Measurements from ENCODE around the gene NRAP. TPM values are rescaled to one million over a fixed set of nuclear protein-coding genes. Genes with fewer than 3 reads are reported as not detected.

Gene NRAP
- total RNA-seq, 1 donor from 2014 or later, result 27.1 TPM

GRCh38 chr10:113647812-113648211, 16.0 kb downstream of the NRAP start:
- peak overlapping the region in 1 of 3 donors; percentile 15 for H3K9ac ChIP-seq (ENCODE audit: low read depth in 1 of 3, low read length in 3 of 3)
- peaks cover 55 to 67% (median 62%) of the 10 kb centered on the region in 3 donors for H3K36me3 ChIP-seq (ENCODE audit: control insufficient read depth in 3 of 3, insufficient read depth in 3 of 3, low read length in 3 of 3)
- H3K27ac ChIP-seq (ENCODE audit: low read depth, low read length), result peak overlapping the region; percentile 80
- H3K27me3 ChIP-seq (ENCODE audit: control insufficient read depth in 3 of 3, insufficient read depth in 3 of 3, low read length in 3 of 3), result no peaks in the 10 kb centered on the region
- H3K4me1 ChIP-seq (ENCODE audit: control insufficient read depth in 3 of 3, insufficient read depth in 3 of 3, low read length in 3 of 3), result peaks cover 58 to 78% (median 74%) of the 10 kb centered on the region in 3 donors
- peak overlapping the region in 1 of 3 donors; percentile 8 for H3K4me3 ChIP-seq (ENCODE audit: low read length in 3 of 3)
- no peaks in the 10 kb centered on the region for H3K9me3 ChIP-seq (ENCODE audit: control insufficient read depth in 3 of 3, low read length in 3 of 3)

GRCh38 chr10:113646336-113647201, 17.3 kb downstream of the NRAP start:
- Histone ChIP-seq H3K9ac (ENCODE audit: low read depth in 1 of 3, low read length in 3 of 3) (no peak overlapping the region), H3K27me3 (ENCODE audit: control insufficient read depth in 3 of 3, insufficient read depth in 3 of 3, low read length in 3 of 3) (no peaks in the 10 kb centered on the region), H3K4me3 (ENCODE audit: low read length in 3 of 3) (peak overlapping the region in 1 of 3 donors; percentile 7), H3K4me1 (ENCODE audit: control insufficient read depth in 3 of 3, insufficient read depth in 3 of 3, low read length in 3 of 3) (peaks cover 62 to 77% (median 73%) of the 10 kb centered on the region in 3 donors), H3K27ac (ENCODE audit: low read depth, low read length) (peak overlapping the region; percentile 80), H3K36me3 (ENCODE audit: control insufficient read depth in 3 of 3, insufficient read depth in 3 of 3, low read length in 3 of 3) (peaks cover 54 to 69% (median 61%) of the 10 kb centered on the region in 3 donors), H3K9me3 (ENCODE audit: control insufficient read depth in 3 of 3, low read length in 3 of 3) (no peaks in the 10 kb centered on the region)

DNA sequence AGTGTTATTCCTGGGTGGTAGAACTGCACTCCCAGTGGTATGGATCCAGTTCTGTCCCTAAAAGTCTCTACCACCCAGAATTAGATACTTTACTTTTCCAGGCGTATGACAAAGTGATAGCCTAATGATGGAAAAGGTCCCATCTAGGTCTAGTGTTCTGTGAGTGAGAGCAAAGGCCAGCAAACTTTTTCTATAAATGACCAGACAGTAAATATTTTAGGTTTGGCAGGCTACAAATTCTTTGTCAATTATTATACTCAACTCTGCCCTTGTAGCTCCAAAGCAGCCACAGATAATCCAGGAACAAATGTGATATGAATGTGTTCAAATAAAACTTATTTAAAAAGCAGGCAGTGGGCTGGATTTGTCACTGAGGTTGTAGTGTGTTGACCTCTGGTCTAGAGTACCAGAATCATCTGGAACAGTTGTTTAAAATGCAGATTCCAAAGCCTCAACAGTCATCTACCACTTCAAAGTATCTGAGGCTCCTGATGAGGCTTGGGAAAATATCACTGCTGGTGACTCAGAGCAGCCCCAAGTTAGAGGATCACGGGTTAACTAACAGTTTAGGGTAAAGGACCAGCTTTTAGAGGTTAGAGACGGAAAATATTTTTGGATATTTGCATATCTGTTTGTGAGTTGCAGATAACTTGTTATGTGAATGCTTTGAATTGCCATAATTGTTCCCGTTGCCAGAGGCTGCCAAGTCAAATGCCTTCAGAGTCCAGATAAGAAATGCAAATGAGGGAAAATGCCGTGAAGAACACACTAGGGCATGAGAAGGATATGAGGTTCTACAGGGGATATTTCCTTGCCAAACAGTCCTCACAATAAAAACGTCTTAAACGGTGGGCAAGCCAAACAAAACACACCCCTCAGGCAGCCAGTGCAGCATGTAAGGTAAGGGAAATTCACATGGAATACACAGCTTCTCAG, 19.4 kb downstream of the NRAP start:
- Histone ChIP-seq H3K27ac (ENCODE audit: low read depth, low read length) (peak overlapping the region; percentile 80), H3K9ac (ENCODE audit: low read depth in 1 of 3, low read length in 3 of 3) (no peak overlapping the region), H3K9me3 (ENCODE audit: control insufficient read depth in 3 of 3, low read length in 3 of 3) (no peaks in the 10 kb centered on the region), H3K27me3 (ENCODE audit: control insufficient read depth in 3 of 3, insufficient read depth in 3 of 3, low read length in 3 of 3) (no peaks in the 10 kb centered on the region), H3K4me3 (ENCODE audit: low read length in 3 of 3) (no peak overlapping the region), H3K4me1 (ENCODE audit: control insufficient read depth in 3 of 3, insufficient read depth in 3 of 3, low read length in 3 of 3) (peaks cover 51 to 63% (median 54%) of the 10 kb centered on the region in 3 donors), H3K36me3 (ENCODE audit: control insufficient read depth in 3 of 3, insufficient read depth in 3 of 3, low read length in 3 of 3) (peaks cover 41 to 60% (median 50%) of the 10 kb centered on the region in 3 donors)

DNA sequence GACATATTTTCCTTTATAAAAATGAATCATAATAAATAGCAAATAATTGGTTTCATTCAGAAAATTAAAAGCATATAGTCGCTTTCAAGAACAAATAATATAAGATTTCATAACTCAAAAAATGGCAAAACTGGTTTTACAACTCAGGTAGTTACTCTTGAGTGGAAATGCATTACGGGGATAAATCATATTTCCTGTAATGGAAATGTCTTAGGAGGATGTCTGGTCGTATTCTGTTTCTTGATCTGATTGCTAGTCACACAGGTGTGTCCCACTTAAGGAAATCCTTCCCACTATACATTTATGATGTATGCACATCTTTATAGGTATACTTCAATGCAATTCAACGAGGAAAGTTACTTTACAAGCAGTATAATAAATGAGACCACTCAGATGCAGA, 20.7 kb downstream of the NRAP start:
- Histone ChIP-seq H3K4me1 (ENCODE audit: control insufficient read depth in 3 of 3, insufficient read depth in 3 of 3, low read length in 3 of 3) (peaks cover 41 to 54% (median 47%) of the 10 kb centered on the region in 3 donors), H3K27me3 (ENCODE audit: control insufficient read depth in 3 of 3, insufficient read depth in 3 of 3, low read length in 3 of 3) (no peaks in the 10 kb centered on the region), H3K9me3 (ENCODE audit: control insufficient read depth in 3 of 3, low read length in 3 of 3) (no peaks in the 10 kb centered on the region), H3K9ac (ENCODE audit: low read depth in 1 of 3, low read length in 3 of 3) (no peak overlapping the region), H3K27ac (ENCODE audit: low read depth, low read length) (no peak overlapping the region), H3K36me3 (ENCODE audit: control insufficient read depth in 3 of 3, insufficient read depth in 3 of 3, low read length in 3 of 3) (peaks cover 51 to 69% (median 57%) of the 10 kb centered on the region in 3 donors), H3K4me3 (ENCODE audit: low read length in 3 of 3) (no peak overlapping the region)

- Histone ChIP-seq H3K27me3 (ENCODE audit: control insufficient read depth in 3 of 3, insufficient read depth in 3 of 3, low read length in 3 of 3) (no peaks in the 10 kb centered on the region), H3K27ac (ENCODE audit: low read depth, low read length) (peak overlapping the region; percentile 34), H3K9me3 (ENCODE audit: control insufficient read depth in 3 of 3, low read length in 3 of 3) (no peaks in the 10 kb centered on the region), H3K9ac (ENCODE audit: low read depth in 1 of 3, low read length in 3 of 3) (no peak overlapping the region), H3K4me3 (ENCODE audit: low read length in 3 of 3) (no peak overlapping the region), H3K4me1 (ENCODE audit: control insufficient read depth in 3 of 3, insufficient read depth in 3 of 3, low read length in 3 of 3) (peaks cover 27 to 44% (median 38%) of the 10 kb centered on the region in 3 donors), H3K36me3 (ENCODE audit: control insufficient read depth in 3 of 3, insufficient read depth in 3 of 3, low read length in 3 of 3) (peaks cover 49 to 62% (median 52%) of the 10 kb centered on the region in 3 donors)
Observed at GRCh38 chr10:113641702-113642101, 22.1 kb downstream of the NRAP start.

DNA sequence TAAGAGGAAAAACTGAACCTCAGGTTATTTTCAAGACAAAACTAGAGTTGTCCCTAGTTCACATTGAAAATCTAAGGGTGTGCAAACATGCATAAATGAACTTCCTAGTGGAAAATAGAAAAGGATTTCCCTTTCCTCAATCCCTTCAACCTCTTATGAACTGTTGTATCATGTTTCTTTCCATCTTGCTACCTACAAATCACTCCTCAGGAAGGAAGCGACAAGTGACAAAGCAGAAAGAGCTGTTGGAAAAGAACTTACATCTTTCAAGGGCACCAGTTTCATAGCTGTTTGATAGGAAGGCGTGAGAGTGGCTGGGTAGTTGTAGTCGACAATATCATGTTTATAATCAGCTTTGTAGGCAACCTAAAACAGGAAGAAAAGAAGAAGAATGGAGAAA, 23.9 kb downstream of the NRAP start:
- peaks cover 15 to 45% (median 36%) of the 10 kb centered on the region in 3 donors for H3K4me1 ChIP-seq (ENCODE audit: control insufficient read depth in 3 of 3, insufficient read depth in 3 of 3, low read length in 3 of 3)
- peak overlapping the region; percentile 39 for H3K27ac ChIP-seq (ENCODE audit: low read depth, low read length)
- no peaks in the 10 kb centered on the region for H3K9me3 ChIP-seq (ENCODE audit: control insufficient read depth in 3 of 3, low read length in 3 of 3)
- no peak overlapping the region for H3K9ac ChIP-seq (ENCODE audit: low read depth in 1 of 3, low read length in 3 of 3)
- H3K4me3 ChIP-seq (ENCODE audit: low read length in 3 of 3), result no peak overlapping the region
- peaks cover 49 to 71% (median 51%) of the 10 kb centered on the region in 3 donors for H3K36me3 ChIP-seq (ENCODE audit: control insufficient read depth in 3 of 3, insufficient read depth in 3 of 3, low read length in 3 of 3)
- no peaks in the 10 kb centered on the region for H3K27me3 ChIP-seq (ENCODE audit: control insufficient read depth in 3 of 3, insufficient read depth in 3 of 3, low read length in 3 of 3)

DNA sequence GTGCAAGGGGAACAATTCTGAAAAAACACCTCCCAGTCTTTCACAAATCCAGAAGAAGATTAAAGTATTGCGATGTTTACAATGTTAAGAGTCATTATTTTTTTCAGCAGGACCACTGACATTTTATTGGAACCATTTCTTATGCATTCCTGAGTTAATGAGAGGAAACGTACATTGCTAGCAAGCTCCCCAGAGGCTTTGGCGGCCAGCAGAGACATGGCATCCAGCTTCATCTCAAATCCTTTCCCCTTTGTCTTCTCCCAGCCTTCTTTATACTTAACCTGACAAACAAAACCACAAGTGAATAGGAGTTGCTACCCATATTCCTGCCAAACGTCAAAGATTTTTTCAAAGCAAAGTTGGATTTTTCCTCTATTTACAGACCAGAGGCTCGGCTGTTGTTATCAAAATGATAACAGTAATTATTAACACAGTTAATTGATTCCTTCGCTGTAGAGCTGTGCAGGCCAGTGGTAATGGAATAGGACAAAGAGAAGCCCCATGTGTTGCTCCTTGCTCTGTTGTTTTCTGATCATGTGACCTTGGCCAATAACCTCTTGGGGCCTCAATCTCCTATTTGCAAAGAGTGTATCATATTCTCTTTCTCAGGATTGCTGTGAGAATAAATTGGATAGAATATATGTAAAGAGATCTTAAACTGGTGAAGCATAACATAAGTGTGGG, 32.0 kb downstream of the NRAP start:
- H3K27ac ChIP-seq (ENCODE audit: low read depth, low read length), result no peak overlapping the region
- H3K9me3 ChIP-seq (ENCODE audit: control insufficient read depth in 3 of 3, low read length in 3 of 3), result no peaks in the 10 kb centered on the region
- H3K9ac ChIP-seq (ENCODE audit: low read depth in 1 of 3, low read length in 3 of 3), result no peak overlapping the region
- no peak overlapping the region for H3K4me3 ChIP-seq (ENCODE audit: low read length in 3 of 3)
- H3K27me3 ChIP-seq (ENCODE audit: control insufficient read depth in 3 of 3, insufficient read depth in 3 of 3, low read length in 3 of 3), result no peaks in the 10 kb centered on the region
- peaks cover 26 to 74% (median 61%) of the 10 kb centered on the region in 3 donors for H3K4me1 ChIP-seq (ENCODE audit: control insufficient read depth in 3 of 3, insufficient read depth in 3 of 3, low read length in 3 of 3)
- peaks cover 67 to 70% (median 69%) of the 10 kb centered on the region in 3 donors for H3K36me3 ChIP-seq (ENCODE audit: control insufficient read depth in 3 of 3, insufficient read depth in 3 of 3, low read length in 3 of 3)

- Histone ChIP-seq H3K36me3 (ENCODE audit: control insufficient read depth in 3 of 3, insufficient read depth in 3 of 3, low read length in 3 of 3) (peaks cover 66 to 67% (median 66%) of the 10 kb centered on the region in 3 donors), H3K27me3 (ENCODE audit: control insufficient read depth in 3 of 3, insufficient read depth in 3 of 3, low read length in 3 of 3) (no peaks in the 10 kb centered on the region), H3K9me3 (ENCODE audit: control insufficient read depth in 3 of 3, low read length in 3 of 3) (no peaks in the 10 kb centered on the region), H3K4me1 (ENCODE audit: control insufficient read depth in 3 of 3, insufficient read depth in 3 of 3, low read length in 3 of 3) (peaks cover 34 to 76% (median 65%) of the 10 kb centered on the region in 3 donors), H3K9ac (ENCODE audit: low read depth in 1 of 3, low read length in 3 of 3) (no peak overlapping the region), H3K4me3 (ENCODE audit: low read length in 3 of 3) (no peak overlapping the region), H3K27ac (ENCODE audit: low read depth, low read length) (no peak overlapping the region)
Observed at GRCh38 chr10:113630929-113631533, 32.8 kb downstream of the NRAP start.

GRCh38 chr10:113628607-113629153, 35.2 kb downstream of the NRAP start:
- peaks cover 51 to 87% (median 77%) of the 10 kb centered on the region in 3 donors for H3K4me1 ChIP-seq (ENCODE audit: control insufficient read depth in 3 of 3, insufficient read depth in 3 of 3, low read length in 3 of 3)
- no peak overlapping the region for H3K4me3 ChIP-seq (ENCODE audit: low read length in 3 of 3)
- peak overlapping the region; percentile 10 to 46 (median 34) for H3K9ac ChIP-seq (ENCODE audit: low read depth in 1 of 3, low read length in 3 of 3)
- H3K9me3 ChIP-seq (ENCODE audit: control insufficient read depth in 3 of 3, low read length in 3 of 3), result no peaks in the 10 kb centered on the region
- H3K36me3 ChIP-seq (ENCODE audit: control insufficient read depth in 3 of 3, insufficient read depth in 3 of 3, low read length in 3 of 3), result peaks cover 63 to 70% (median 68%) of the 10 kb centered on the region in 3 donors
- no peaks in the 10 kb centered on the region for H3K27me3 ChIP-seq (ENCODE audit: control insufficient read depth in 3 of 3, insufficient read depth in 3 of 3, low read length in 3 of 3)
- peak overlapping the region; percentile 82 for H3K27ac ChIP-seq (ENCODE audit: low read depth, low read length)
